MCF 10A (cell line): ENCODE results near the gene MTHFD2. TPM values are rescaled to one million over a fixed set of nuclear protein-coding genes. Genes with fewer than 3 reads are reported as not detected.
"Not testable (repeated sequence)": the region's sequence is repeated elsewhere in the genome, so short reads cannot be mapped to it uniquely, and the experiment has no call there.

Source experiments
- BruUV-seq: library from RNA; stranded (reverse); fragments of 400-500 nt; replicated peaks from 2 replicates; lab custom pipeline; 2021; lab: Mats Ljungman, UMichigan
- CTCF ChIA-PET: fragments of 300-600 bp; sonication (Branson Sonifier 250); formaldehyde crosslinking; extraction: SDS; loops from one replicate; lab custom pipeline; 2021; ENCODE audit warnings: antibody characterized with exemption, inconsistent platforms; lab: Yijun Ruan, JAX
- POLR2A ChIA-PET: fragments of 300-600, 350-650 bp; sonication (Branson Sonifier 250); formaldehyde crosslinking; extraction: SDS; loops from one replicate; lab custom pipeline; 2020; ENCODE audit warnings: antibody characterized with exemption, inconsistent platforms; lab: Yijun Ruan, JAX
- DNase-seq: peaks from one replicate; pipeline ENCODE4 v3.0.0-alpha.2; 2018; ENCODE audit not compliant: unreplicated experiment
- H3K27ac Mint-ChIP-seq: one replicate; pipeline ENCODE4 v1.8.0; 2022; ENCODE audit warnings: mild to moderate bottlenecking, low read depth, mixed read lengths; ENCODE audit not compliant: unreplicated experiment
- H3K27me3 Mint-ChIP-seq: one replicate; pipeline ENCODE4 v1.8.0; 2022; ENCODE audit warnings: mixed read lengths; ENCODE audit not compliant: insufficient read depth, unreplicated experiment
- H3K36me3 Mint-ChIP-seq: one replicate; pipeline ENCODE4 v1.8.0; 2022; ENCODE audit warnings: mild to moderate bottlenecking, moderate library complexity, mixed read lengths; ENCODE audit not compliant: insufficient read depth, unreplicated experiment
- H3K4me1 Mint-ChIP-seq: one replicate; pipeline ENCODE4 v1.8.0; 2022; ENCODE audit warnings: mixed read lengths; ENCODE audit not compliant: insufficient read depth, unreplicated experiment
- H3K4me3 Mint-ChIP-seq: one replicate; pipeline ENCODE4 v1.8.0; 2022; ENCODE audit warnings: mild to moderate bottlenecking, moderate library complexity, mixed read lengths; ENCODE audit not compliant: unreplicated experiment
- H3K9me3 Mint-ChIP-seq: one replicate; pipeline ENCODE4 v1.8.0; 2022; ENCODE audit warnings: mixed read lengths; ENCODE audit not compliant: unreplicated experiment
- intact Hi-C: fragments of 100-400 bp; cut with micrococcal nuclease; formaldehyde crosslinking; loops from 2 replicates; pipeline ENCODE4 v1.14.1; 2022
- total RNA-seq: library from RNA; stranded (reverse); gene quantifications from 2 replicates; pipeline ENCODE4 v1.2.3, GENCODE V29; 2022
- TF ChIP-seq, protein P1 (sequence below): fragments of 200-600 bp; IDR thresholded peaks from one replicate; pipeline ENCODE4 v1.8.0; 2022; ENCODE audit warnings: antibody characterized with exemption, mild to moderate bottlenecking; ENCODE audit not compliant: unreplicated experiment

The MTHFD2 gene
- total RNA-seq, 1 experiment from 2014 or later: 470 TPM

DNA sequence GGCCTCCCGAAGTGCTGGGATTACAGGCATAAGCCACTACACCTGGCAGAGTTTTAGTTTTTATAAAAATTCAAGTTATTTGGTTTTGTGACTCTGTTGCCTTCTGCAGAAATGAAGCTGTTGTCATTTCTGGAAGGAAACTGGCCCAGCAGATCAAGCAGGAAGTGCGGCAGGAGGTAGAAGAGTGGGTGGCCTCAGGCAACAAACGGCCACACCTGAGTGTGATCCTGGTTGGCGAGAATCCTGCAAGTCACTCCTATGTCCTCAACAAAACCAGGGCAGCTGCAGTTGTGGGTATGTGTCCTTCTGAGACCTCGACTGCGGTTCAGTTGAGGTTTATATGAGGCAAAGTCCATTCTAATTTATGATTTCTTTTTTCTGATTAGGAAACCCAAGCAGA is 7.2 kb downstream of the MTHFD2 start:
- ChIA-PET CTCF (interaction anchor here (0.7 to 1.9 kb wide), 6 partner anchors 9 to 383 kb away, joined by 3 to 10 read pairs (median 4); no protein-coding TSS in a partner anchor), POLR2A (interaction anchor here (0.7 to 3.0 kb wide), 11 partner anchors 11 to 377 kb away, joined by 3 to 40 read pairs (median 3); partner anchors contain the start of genes MOB1A and STAMBP)
- H3K27ac Mint-ChIP-seq: peak overlapping the region; percentile 75
- H3K27me3 Mint-ChIP-seq: no peaks in the 10 kb centered on the region
- H3K4me1 Mint-ChIP-seq: peaks cover 39% of the 10 kb centered on the region
- TF ChIP-seq, protein P1, sequence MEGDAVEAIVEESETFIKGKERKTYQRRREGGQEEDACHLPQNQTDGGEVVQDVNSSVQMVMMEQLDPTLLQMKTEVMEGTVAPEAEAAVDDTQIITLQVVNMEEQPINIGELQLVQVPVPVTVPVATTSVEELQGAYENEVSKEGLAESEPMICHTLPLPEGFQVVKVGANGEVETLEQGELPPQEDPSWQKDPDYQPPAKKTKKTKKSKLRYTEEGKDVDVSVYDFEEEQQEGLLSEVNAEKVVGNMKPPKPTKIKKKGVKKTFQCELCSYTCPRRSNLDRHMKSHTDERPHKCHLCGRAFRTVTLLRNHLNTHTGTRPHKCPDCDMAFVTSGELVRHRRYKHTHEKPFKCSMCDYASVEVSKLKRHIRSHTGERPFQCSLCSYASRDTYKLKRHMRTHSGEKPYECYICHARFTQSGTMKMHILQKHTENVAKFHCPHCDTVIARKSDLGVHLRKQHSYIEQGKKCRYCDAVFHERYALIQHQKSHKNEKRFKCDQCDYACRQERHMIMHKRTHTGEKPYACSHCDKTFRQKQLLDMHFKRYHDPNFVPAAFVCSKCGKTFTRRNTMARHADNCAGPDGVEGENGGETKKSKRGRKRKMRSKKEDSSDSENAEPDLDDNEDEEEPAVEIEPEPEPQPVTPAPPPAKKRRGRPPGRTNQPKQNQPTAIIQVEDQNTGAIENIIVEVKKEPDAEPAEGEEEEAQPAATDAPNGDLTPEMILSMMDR: no peak
- DNase-seq: peak; percentile 59
- no peaks in the 10 kb centered on the region for H3K9me3 Mint-ChIP-seq
- H3K36me3 Mint-ChIP-seq: peaks cover 86% of the 10 kb centered on the region
- intact Hi-C loops: no loop called here
- BruUV-seq: no TSS peak
- H3K4me3 Mint-ChIP-seq: peak overlapping the region; percentile 43

DNA sequence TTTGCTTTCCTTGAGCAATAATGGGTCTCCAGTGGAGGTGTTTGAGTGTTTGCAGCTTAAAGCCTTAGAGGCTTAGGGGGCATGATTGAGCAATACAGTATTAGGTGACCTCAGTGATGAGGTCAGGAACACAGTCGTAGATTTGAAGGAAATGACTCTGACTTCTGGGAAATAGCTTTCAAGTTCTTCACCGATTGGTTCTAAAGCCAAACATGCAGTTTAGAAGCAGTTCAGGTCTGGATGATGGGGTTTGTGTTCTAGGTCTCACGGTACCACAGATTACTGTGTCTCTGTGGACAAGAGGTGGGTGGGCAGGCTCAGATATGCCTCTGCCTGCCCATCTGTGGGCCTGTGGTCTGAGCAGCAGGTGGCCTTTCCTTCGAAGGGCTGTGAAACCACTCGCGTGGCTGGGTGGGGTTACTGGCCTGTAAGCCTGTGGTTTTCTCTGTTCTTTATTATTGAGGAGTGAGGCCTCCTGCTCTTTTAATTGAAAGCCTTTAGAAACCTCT is 7.8 kb downstream of the MTHFD2 start:
- TF ChIP-seq, protein P1: no peak
- peak overlapping the region; percentile 43 for H3K4me3 Mint-ChIP-seq
- ChIA-PET POLR2A (interaction anchor here (0.7 to 3.0 kb wide), 10 partner anchors 10 to 378 kb away, joined by 3 to 40 read pairs (median 4); partner anchors contain the start of genes MOB1A and STAMBP), CTCF (interaction anchor here (0.7 to 1.9 kb wide), 8 partner anchors 8 to 384 kb away, joined by 3 to 10 read pairs (median 4); no protein-coding TSS in a partner anchor)
- DNase-seq: peak; percentile 57
- BruUV-seq: no TSS peak
- H3K36me3 Mint-ChIP-seq: peaks cover 91% of the 10 kb centered on the region
- peaks cover 33% of the 10 kb centered on the region for H3K4me1 Mint-ChIP-seq
- H3K27me3 Mint-ChIP-seq: no peaks in the 10 kb centered on the region
- H3K9me3 Mint-ChIP-seq: no peaks in the 10 kb centered on the region
- intact Hi-C loops: no loop called here
- peak overlapping the region; percentile 75 for H3K27ac Mint-ChIP-seq

- BruUV-seq: no TSS peak
- Mint-ChIP-seq H3K27me3 (no peaks in the 10 kb centered on the region), H3K27ac (no peak overlapping the region), H3K36me3 (peaks cover 98% of the 10 kb centered on the region), H3K9me3 (no peaks in the 10 kb centered on the region), H3K4me1 (no peaks in the 10 kb centered on the region), H3K4me3 (no peak overlapping the region)
- intact Hi-C loops: no loop called here
- ChIA-PET POLR2A (interaction anchor here (0.7 kb wide), 1 partner anchor 14 kb away, joined by 3 read pairs; no protein-coding TSS in a partner anchor), CTCF (interaction anchor here (1.3 kb wide), 2 partner anchors 34 to 37 kb away, joined by 3 read pairs; no protein-coding TSS in a partner anchor)
- DNase-seq: no peak
- TF ChIP-seq, protein P1: no peak
Measured at GRCh38 chr2:74212702-74213410, 14.4 kb downstream of the MTHFD2 start.

DNA sequence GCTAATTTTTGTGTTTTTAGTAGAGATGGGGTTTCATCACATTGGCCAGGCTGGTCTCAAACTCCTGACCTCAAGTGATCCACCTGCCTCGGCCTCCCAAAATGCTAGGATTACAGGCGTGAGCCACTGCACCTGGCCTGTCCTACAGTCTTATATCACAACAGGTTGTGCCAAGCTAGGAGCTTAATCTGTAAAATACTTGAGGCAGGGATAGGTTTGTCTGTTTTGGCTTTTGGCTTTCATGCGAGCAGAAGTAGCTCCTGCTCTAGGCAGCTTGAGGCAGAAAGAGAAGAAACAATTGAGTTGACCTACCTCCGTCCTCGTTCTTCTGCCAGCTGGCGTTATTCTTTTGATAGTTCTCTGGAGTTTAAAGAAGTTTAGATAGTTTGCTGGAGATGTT is 17.4 kb downstream of the MTHFD2 start:
- H3K4me1 Mint-ChIP-seq, H3K9me3 Mint-ChIP-seq, H3K27me3 Mint-ChIP-seq, DNase-seq, intact Hi-C loops, H3K27ac Mint-ChIP-seq, BruUV-seq, H3K4me3 Mint-ChIP-seq: not testable (repeated sequence)
- ChIA-PET CTCF (interaction anchor here (0.6 to 2.2 kb wide), 5 partner anchors 10 to 147 kb away, joined by 3 to 10 read pairs (median 5); no protein-coding TSS in a partner anchor), POLR2A (interaction anchor here (0.8 to 2.2 kb wide), 6 partner anchors 10 to 69 kb away, joined by 3 to 7 read pairs (median 4); partner anchors contain the start of gene MTHFD2)
- peaks cover 95% of the 10 kb centered on the region for H3K36me3 Mint-ChIP-seq
